GM19397 (cell line): ENCODE measurements around the gene ARHGAP23.

ENCODE experiments used
- ATAC-seq: cut with Tn5 transposase; IDR thresholded peaks from one replicate; pipeline ENCODE4 v1.9.1; 2021; ENCODE audit warnings: mild to moderate bottlenecking, moderate library complexity; ENCODE audit not compliant: unreplicated experiment

The ARHGAP23 gene

GRCh38 chr17:38561416-38562214, 133.4 kb downstream of the ARHGAP23 start:
- ATAC-seq, result no peak
